GM18870 (cell line): Measurements from ENCODE around the gene DMD.

Source experiments
- ATAC-seq: cut with Tn5 transposase; IDR thresholded peaks from one replicate; pipeline ENCODE4 v1.9.1; 2021; ENCODE audit warnings: moderate library complexity; ENCODE audit not compliant: unreplicated experiment

DMD gene

GRCh38 chrX:33045245-33045644, 166.1 kb downstream of the DMD start:
- ATAC-seq: no peak

DNA sequence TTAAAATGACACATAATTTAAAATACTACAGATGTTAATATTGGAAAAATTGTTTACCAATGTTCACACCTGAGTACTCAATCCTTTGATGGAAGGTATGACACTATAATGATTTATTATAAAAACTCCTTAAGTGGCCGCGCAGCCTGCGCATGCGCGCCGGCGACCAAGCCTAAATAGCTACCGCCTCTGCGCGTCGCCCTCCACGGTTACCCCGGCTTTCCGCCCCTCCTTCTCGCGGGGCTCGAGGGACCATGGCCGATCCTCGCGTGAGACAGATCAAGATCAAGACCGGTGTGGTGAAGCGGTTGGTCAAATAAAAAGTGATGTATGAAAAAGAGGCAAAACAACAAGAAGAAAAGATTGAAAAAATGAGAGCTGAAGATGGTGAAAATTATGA, 170.2 kb downstream of the DMD start:
- no peak for ATAC-seq

DNA sequence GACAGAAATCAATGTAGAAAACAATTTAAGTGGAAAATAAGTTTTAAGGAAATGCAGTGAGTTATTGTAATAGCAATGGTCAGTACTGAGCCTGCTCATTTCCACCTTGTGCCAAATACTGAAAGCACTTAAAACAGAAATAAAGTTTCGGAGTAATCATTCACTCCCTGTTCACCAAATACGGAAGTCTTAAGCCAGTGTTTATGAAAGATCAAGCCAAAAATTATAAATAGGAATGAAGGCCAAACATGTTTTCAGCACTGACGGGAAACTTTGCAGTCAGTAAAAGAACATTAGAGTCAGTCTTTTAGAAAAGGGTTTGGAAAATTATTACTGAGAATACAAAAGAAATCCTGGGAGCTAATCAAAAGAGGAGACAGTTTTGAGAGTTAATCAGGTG, 178.6 kb downstream of the DMD start:
- no peak for ATAC-seq

DNA sequence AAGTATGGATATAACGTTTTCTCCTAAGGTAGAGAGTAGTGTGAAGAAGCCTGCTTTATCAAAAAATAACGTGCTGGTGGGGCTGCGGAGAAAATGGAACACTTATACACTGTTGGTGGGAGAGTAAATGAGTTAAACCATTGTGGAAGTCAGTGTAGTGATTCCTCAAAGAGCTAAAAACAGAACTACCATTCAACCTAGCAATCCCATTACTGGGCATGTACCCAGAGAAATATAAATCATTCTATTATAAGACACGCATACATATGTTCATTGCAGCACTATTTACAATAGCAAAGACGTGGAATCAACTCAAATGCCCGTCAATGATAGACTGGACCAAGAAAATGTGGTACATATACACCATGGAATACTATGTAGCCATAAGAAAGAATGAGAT, 196.4 kb downstream of the DMD start:
- no peak for ATAC-seq

GRCh38 chrX:33014086-33014485, 197.3 kb downstream of the DMD start:
- ATAC-seq: no peak

DNA sequence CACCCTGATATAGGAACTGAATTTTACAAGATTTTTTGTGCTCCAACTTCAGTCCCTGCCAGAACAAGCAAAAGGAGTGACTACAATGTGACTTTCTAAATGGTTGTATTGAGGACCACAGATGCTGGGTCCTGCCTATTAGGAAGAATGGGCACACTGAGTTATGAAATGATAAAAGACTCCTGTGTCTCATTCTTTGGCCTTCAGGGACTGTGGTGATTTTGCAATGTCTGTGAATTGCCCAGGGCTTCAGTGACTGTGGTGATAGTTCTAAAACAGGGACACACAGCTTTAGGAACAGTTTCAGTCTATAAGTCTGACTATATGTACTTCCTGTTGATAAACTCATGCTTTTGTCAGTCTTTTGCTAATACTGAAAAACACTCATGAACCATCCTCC, 210.2 kb downstream of the DMD start:
- no peak for ATAC-seq

DNA sequence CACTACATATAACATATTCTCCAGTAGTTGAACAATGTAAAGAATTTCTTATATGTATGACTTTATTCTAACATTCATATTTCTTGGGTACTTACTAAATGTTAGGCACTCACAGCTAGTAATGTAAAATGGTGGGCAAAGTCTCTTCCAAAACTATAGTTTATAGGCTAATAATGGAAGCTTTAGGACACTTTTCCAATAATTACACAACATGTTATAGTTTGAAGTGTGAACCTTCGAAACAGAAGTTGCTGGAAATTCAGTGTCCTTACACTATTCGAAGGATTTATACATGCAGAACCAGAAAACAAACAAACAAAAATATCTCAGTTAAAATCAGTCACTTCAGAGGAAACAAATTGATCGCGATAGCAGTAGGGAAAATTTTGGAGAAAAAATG, 212.6 kb downstream of the DMD start:
- ATAC-seq: no peak

DNA sequence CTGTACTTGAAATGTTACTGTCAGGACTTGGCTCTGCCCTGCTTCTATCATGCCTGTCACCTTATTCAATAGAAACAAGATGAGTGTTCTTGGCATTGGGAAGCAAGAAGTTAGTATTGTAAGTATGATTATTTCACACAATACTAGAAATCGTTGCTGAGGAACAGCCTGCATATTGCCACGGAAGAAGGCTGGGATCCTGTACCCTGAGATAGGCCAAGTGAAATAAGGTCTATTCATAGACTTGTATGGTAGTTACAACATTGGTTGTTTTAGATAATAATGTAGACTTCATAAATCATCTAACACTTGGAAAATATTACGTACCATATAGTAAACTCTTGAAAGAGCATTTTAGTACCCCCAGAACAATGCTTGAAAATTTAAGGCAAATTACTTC, 215.9 kb downstream of the DMD start:
- ATAC-seq: no peak

GRCh38 chrX:32987142-32987541, 224.2 kb downstream of the DMD start:
- no peak for ATAC-seq

DNA sequence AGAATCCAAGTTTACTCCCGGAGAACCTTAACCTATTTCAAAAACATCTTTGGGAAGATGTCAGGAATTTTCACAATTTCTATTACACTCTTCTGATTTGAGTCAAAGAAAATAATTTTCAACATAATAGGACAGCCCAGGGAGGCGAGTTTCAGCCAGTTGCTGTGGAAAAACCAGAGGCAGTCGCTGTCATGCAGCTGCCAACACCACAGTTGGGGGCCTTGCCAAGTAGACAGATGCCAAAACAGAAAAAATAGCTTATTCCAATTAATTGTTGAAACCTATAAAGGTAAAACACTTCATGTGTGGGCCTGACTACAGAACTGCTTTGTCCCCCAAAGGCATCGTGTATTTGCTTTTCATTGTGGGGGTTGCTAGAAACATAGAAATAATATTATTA, 225.8 kb downstream of the DMD start:
- no peak for ATAC-seq

GRCh38 chrX:32966821-32967355, 244.5 kb downstream of the DMD start:
- ATAC-seq: no peak

GRCh38 chrX:32954125-32954524, 257.2 kb downstream of the DMD start:
- ATAC-seq: no peak

GRCh38 chrX:32948130-32948529, 263.2 kb downstream of the DMD start:
- ATAC-seq: no peak

GRCh38 chrX:32937043-32937442, 274.3 kb downstream of the DMD start:
- ATAC-seq: no peak

DNA sequence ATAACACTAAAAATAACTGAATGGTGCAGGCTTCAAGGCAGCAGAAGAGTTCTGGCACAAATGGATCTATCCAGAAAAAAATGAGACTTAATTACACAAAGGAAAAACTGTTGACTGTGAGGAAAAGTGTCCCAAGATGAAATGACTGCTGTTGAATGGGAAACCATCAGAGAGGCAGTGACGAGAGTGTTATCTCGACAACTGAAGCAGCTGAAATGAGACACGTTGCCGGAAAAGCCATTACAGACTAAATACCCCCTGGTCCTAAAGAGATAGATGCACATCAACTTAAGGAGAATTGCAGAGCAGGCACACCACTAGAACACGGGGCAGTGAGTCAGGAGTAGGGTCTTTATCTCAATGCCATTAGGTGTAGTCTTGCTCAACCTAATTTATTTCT, 277.8 kb downstream of the DMD start:
- ATAC-seq: no peak

GRCh38 chrX:32929040-32929439, 282.3 kb downstream of the DMD start:
- ATAC-seq: no peak

GRCh38 chrX:32896088-32896487, 315.3 kb downstream of the DMD start:
- no peak for ATAC-seq

GRCh38 chrX:32894679-32895078, 316.7 kb downstream of the DMD start:
- no peak for ATAC-seq

- ATAC-seq: no peak
Measured at GRCh38 chrX:32893751-32894150, 317.6 kb downstream of the DMD start.

GRCh38 chrX:32877592-32877991, 333.8 kb downstream of the DMD start:
- ATAC-seq: no peak

DNA sequence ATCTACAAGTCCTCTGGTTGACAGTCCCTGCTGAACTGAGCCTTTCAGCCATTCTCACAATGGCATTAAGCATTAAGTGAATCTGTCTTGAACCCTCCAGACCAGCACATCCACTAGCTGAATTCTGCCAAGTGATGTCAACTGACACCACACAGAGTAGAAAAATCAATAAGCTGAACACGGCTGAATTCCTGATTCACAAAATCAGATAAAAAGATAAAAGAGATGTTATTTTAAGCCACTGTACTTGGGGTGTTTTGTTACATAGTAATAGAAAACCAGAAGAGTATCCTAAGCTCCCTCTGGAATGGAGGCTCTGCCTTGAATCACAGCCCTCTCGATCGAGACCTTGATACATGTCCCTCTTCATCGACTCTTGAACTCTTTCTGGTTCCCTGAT, 336.5 kb downstream of the DMD start:
- no peak for ATAC-seq

DNA sequence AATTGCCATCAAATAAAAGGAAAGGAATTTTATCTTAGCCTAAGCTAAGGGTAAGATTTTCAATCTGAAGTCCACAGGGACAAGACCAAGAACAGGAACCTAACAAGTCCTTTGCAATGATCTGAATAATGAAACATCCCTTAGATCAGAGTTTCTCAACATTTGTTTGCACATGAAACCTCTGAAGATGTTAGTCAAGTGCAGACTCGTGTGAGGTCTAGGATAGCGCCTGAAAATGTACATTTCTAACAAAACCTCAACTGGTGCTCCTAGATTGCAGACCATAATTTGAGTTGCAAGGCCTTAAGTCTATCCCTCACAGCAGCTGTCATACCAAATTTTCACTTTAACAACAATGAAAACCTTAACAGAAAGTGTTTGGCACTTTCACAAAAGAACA, 337.6 kb downstream of the DMD start:
- ATAC-seq: no peak

- no peak for ATAC-seq
Measured at GRCh38 chrX:32871636-32872035, 339.7 kb downstream of the DMD start.

DNA sequence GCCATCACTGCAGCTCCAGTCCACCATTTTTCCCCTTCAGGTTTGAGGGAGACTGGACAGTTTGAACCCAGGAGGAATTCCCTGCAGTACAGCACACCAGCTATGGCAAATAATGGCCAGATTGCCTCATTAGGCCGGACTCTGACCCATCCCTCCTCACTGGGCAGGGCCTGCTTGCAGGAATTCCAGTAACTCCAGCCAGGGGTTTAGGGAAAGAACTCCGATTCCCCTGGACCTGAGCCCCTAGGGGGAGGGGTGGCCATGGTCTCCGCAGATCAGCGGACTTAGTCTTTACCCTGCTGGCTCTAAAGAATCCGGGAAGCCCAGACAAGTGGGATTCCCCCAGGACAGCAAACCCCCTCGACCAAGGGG, 342.8 kb downstream of the DMD start:
- ATAC-seq: no peak
